ENCODE measurements around the gene IGHMBP2. TPM values are rescaled to one million over a fixed set of nuclear protein-coding genes. Genes with fewer than 3 reads are reported as not detected.

The IGHMBP2 gene
- total RNA-seq, 1 experiment from 2014 or later = 27.8 TPM

DNA sequence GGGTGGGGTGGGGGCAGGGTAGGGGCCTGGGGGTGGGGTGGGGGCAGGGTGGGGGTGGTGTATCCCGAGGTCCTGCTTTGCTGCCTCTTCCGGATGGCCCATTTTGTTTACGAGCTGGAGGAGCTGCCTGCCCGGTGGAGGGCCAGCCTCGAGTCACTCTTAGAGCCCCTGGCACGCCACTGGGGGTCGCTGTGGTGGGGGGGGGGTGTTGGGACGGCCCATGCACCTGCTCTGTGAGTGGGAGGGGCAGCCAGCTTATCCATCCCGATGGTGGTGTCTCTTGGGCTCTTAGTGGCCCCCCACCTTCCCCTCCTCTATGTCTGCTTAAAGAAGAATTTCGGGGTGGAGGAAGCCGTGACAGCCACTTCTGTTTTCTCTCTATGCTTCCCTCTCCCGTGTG lies 52.5 kb downstream of the IGHMBP2 start:
- intact Hi-C loops (cut with micrococcal nuclease; ENCODE audit: unreplicated experiment) = no loop called here
- in situ Hi-C loops (cut with HindIII; ENCODE audit: low pct_unique_long_range_greater_than_20kb, low sequenced_read_pairs) = no loop called here
- Histone ChIP-seq H3K36me3 (ENCODE audit: control insufficient read depth, insufficient read depth, low read length) (no peaks in the 10 kb centered on the region), H3K27ac (ENCODE audit: low read length) (no peak overlapping the region), H3K9me3 (ENCODE audit: control insufficient read depth, insufficient read depth, low read depth, low read length) (no peaks in the 10 kb centered on the region), H3K4me3 (ENCODE audit: low read depth in 2 of 2, low read length in 2 of 2) (no peak overlapping the region), H3K27me3 (ENCODE audit: control insufficient read depth, insufficient read depth, low read length) (no peaks in the 10 kb centered on the region), H3K4me1 (ENCODE audit: control insufficient read depth, insufficient read depth, low read length) (peaks cover 3% of the 10 kb centered on the region; the same call in 1 of the 2 replicates)
- TF ChIP-seq, protein P1, sequence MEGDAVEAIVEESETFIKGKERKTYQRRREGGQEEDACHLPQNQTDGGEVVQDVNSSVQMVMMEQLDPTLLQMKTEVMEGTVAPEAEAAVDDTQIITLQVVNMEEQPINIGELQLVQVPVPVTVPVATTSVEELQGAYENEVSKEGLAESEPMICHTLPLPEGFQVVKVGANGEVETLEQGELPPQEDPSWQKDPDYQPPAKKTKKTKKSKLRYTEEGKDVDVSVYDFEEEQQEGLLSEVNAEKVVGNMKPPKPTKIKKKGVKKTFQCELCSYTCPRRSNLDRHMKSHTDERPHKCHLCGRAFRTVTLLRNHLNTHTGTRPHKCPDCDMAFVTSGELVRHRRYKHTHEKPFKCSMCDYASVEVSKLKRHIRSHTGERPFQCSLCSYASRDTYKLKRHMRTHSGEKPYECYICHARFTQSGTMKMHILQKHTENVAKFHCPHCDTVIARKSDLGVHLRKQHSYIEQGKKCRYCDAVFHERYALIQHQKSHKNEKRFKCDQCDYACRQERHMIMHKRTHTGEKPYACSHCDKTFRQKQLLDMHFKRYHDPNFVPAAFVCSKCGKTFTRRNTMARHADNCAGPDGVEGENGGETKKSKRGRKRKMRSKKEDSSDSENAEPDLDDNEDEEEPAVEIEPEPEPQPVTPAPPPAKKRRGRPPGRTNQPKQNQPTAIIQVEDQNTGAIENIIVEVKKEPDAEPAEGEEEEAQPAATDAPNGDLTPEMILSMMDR (IDR thresholded peaks at IDR 0.05) = no peak; the same call in 1 of the 2 replicates
- no peak for TF ChIP-seq SIN3A (IDR thresholded peaks at IDR 0.05; ENCODE audit: borderline replicate concordance, insufficient read depth, low read depth, low read length)
- TF ChIP-seq, protein P2, sequence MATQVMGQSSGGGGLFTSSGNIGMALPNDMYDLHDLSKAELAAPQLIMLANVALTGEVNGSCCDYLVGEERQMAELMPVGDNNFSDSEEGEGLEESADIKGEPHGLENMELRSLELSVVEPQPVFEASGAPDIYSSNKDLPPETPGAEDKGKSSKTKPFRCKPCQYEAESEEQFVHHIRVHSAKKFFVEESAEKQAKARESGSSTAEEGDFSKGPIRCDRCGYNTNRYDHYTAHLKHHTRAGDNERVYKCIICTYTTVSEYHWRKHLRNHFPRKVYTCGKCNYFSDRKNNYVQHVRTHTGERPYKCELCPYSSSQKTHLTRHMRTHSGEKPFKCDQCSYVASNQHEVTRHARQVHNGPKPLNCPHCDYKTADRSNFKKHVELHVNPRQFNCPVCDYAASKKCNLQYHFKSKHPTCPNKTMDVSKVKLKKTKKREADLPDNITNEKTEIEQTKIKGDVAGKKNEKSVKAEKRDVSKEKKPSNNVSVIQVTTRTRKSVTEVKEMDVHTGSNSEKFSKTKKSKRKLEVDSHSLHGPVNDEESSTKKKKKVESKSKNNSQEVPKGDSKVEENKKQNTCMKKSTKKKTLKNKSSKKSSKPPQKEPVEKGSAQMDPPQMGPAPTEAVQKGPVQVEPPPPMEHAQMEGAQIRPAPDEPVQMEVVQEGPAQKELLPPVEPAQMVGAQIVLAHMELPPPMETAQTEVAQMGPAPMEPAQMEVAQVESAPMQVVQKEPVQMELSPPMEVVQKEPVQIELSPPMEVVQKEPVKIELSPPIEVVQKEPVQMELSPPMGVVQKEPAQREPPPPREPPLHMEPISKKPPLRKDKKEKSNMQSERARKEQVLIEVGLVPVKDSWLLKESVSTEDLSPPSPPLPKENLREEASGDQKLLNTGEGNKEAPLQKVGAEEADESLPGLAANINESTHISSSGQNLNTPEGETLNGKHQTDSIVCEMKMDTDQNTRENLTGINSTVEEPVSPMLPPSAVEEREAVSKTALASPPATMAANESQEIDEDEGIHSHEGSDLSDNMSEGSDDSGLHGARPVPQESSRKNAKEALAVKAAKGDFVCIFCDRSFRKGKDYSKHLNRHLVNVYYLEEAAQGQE (IDR thresholded peaks at IDR 0.05; ENCODE audit: insufficient read depth in 1 of 2, low read depth in 2 of 2, low read length in 1 of 2) = no peak
- no peak for TF ChIP-seq POLR2AphosphoS5 (IDR thresholded peaks at IDR 0.05; ENCODE audit: low read depth, low read length)
- TF ChIP-seq TCF7L2 (IDR thresholded peaks at IDR 0.05; ENCODE audit: low read depth, low read length) = no peak
- ChIA-PET CTCF (no interaction called here), POLR2A (no interaction called here)
- ATAC-seq = peak; percentile 37
- no TSS peak for BruUV-seq (replicated peaks)
- no peak for DNase-seq (ENCODE audit: low read depth, low spot score)

DNA sequence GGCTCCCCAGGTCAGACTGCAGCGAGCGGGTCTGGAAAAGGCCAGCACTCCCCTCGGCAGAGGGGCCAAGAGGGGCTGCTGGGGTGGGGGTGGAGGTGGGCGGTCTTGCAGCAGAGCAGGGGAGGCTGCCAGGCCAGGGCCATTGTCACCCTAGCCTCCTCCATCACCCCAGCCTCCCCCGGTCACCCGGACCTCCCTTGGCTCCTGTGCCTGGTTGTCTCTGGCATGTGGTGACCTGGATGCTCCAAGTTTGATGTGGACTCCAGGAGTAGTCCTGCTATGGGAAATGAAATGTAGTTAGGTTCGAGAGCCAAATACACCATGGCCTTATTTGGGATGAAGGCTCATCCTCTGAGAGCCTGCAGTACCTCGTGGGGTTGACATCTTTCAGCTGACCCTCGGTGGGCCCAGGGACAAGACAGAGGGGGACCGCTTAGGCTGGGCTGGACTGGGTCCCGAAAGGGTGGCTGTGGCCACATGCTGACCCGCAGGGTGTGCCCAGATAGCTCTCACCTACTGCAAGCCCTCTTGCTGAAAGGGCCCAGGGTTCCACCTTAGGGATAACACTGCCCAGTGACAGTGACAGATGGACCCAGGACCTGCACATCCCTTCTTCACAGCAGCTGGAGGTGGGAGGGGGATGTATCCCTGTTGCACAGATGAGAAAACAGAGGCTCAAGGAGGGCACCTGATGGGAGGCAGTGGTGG lies 53.0 kb downstream of the IGHMBP2 start:
- no peaks in the 10 kb centered on the region for H3K27me3 ChIP-seq (ENCODE audit: control insufficient read depth, insufficient read depth, low read length)
- no TSS peak for BruUV-seq (replicated peaks)
- peaks cover 3% of the 10 kb centered on the region; the same call in 1 of the 2 replicates for H3K4me1 ChIP-seq (ENCODE audit: control insufficient read depth, insufficient read depth, low read length)
- in situ Hi-C loops (cut with HindIII; ENCODE audit: low pct_unique_long_range_greater_than_20kb, low sequenced_read_pairs) = no loop called here
- no peak overlapping the region for H3K27ac ChIP-seq (ENCODE audit: low read length)
- ChIA-PET POLR2A (no interaction called here), CTCF (no interaction called here)
- H3K4me3 ChIP-seq (ENCODE audit: low read depth in 2 of 2, low read length in 2 of 2) = no peak overlapping the region
- H3K36me3 ChIP-seq (ENCODE audit: control insufficient read depth, insufficient read depth, low read length) = no peaks in the 10 kb centered on the region
- ATAC-seq = no peak
- intact Hi-C loops (cut with micrococcal nuclease; ENCODE audit: unreplicated experiment) = no loop called here
- no peaks in the 10 kb centered on the region for H3K9me3 ChIP-seq (ENCODE audit: control insufficient read depth, insufficient read depth, low read depth, low read length)
- DNase-seq (ENCODE audit: low read depth, low spot score) = no peak
- TF ChIP-seq, protein P2 (IDR thresholded peaks at IDR 0.05; ENCODE audit: insufficient read depth in 1 of 2, low read depth in 2 of 2, low read length in 1 of 2) = no peak
- TF ChIP-seq, protein P1 (IDR thresholded peaks at IDR 0.05) = no peak
- TF ChIP-seq TCF7L2 (IDR thresholded peaks at IDR 0.05; ENCODE audit: low read depth, low read length) (no peak), POLR2AphosphoS5 (IDR thresholded peaks at IDR 0.05; ENCODE audit: low read depth, low read length) (no peak), SIN3A (IDR thresholded peaks at IDR 0.05; ENCODE audit: borderline replicate concordance, insufficient read depth, low read depth, low read length) (no peak)

Measured in Panc1 (cell line).